ENCODE measurements around the gene SLC22A1.
"Not testable (repeated sequence)": the region's sequence is repeated elsewhere in the genome, so short reads cannot be mapped to it uniquely, and the experiment has no call there.

The SLC22A1 gene

GRCh38 chr6:160124007-160124406 lies 2.4 kb downstream of the SLC22A1 start:
- DNase-seq (ENCODE audit: low spot score), result no peak

- no peak for DNase-seq (ENCODE audit: low spot score)
Measured at GRCh38 chr6:160124605-160125004, 3.0 kb downstream of the SLC22A1 start.

- DNase-seq (ENCODE audit: low spot score), result not testable (repeated sequence)
Measured at GRCh38 chr6:160125105-160125504, 3.5 kb downstream of the SLC22A1 start.

GRCh38 chr6:160127270-160128124 lies 5.9 kb downstream of the SLC22A1 start:
- no peak for DNase-seq (ENCODE audit: low spot score)

- DNase-seq (ENCODE audit: low spot score), result no peak
Measured at GRCh38 chr6:160128125-160128683, 6.6 kb downstream of the SLC22A1 start.

GRCh38 chr6:160128879-160129516 lies 7.4 kb downstream of the SLC22A1 start:
- no peak for DNase-seq (ENCODE audit: low spot score)

GRCh38 chr6:160129881-160130615 lies 8.4 kb downstream of the SLC22A1 start:
- DNase-seq (ENCODE audit: low spot score), result no peak

GRCh38 chr6:160130729-160131484 lies 9.3 kb downstream of the SLC22A1 start:
- DNase-seq (ENCODE audit: low spot score), result no peak

- no peak for DNase-seq (ENCODE audit: low spot score)
Measured at GRCh38 chr6:160131636-160132296, 10.2 kb downstream of the SLC22A1 start.

GRCh38 chr6:160132297-160132637 lies 10.7 kb downstream of the SLC22A1 start:
- no peak for DNase-seq (ENCODE audit: low spot score)

GRCh38 chr6:160132776-160133338 lies 11.2 kb downstream of the SLC22A1 start:
- DNase-seq (ENCODE audit: low spot score), result no peak

GRCh38 chr6:160133441-160134336 lies 12.1 kb downstream of the SLC22A1 start:
- DNase-seq (ENCODE audit: low spot score), result no peak

- DNase-seq (ENCODE audit: low spot score), result not testable (repeated sequence)
Measured at GRCh38 chr6:160134337-160134751, 12.7 kb downstream of the SLC22A1 start.

GRCh38 chr6:160134779-160135547 lies 13.3 kb downstream of the SLC22A1 start:
- no peak for DNase-seq (ENCODE audit: low spot score)

GRCh38 chr6:160135907-160136655 lies 14.5 kb downstream of the SLC22A1 start:
- no peak for DNase-seq (ENCODE audit: low spot score)

- DNase-seq (ENCODE audit: low spot score), result no peak
Measured at GRCh38 chr6:160137130-160137988, 15.7 kb downstream of the SLC22A1 start.
